NCI-H510A treated with DMSO at 0.1 percent for 48 hours (cell line): ENCODE measurements around the gene CHCHD3.
"Not testable (repeated sequence)": the region's sequence is repeated elsewhere in the genome, so short reads cannot be mapped to it uniquely, and the experiment has no call there.

ENCODE experiments used
- DNase-seq: peaks from one replicate; lab custom pipeline; 2025; lab: John Stamatoyannopoulos, UW

Gene CHCHD3

DNA sequence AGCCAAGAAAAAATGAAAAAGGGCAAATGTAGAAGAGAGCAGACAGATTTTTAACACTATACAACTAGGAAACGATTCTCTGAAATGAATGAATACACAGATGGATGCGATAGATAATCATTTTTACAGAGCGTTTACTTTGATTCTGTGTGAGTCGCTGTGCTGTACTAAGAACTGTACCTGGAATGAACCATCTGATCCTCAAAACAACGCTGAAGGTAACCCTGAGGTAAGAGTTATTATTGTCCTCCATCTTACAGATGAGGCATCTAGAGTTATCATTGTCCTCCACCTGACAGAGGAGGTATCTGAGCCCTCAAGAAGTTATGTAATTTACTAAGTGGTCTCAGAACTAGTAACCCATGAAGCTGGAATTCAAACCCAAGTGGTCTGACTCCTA lies 80.2 kb downstream of the CHCHD3 start:
- no peak for DNase-seq

GRCh38 chr7:132999845-133000244 lies 82.0 kb downstream of the CHCHD3 start:
- DNase-seq = no peak

GRCh38 chr7:132998763-132999162 lies 83.1 kb downstream of the CHCHD3 start:
- no peak for DNase-seq

GRCh38 chr7:132997505-132997904 lies 84.4 kb downstream of the CHCHD3 start:
- DNase-seq = no peak

DNA sequence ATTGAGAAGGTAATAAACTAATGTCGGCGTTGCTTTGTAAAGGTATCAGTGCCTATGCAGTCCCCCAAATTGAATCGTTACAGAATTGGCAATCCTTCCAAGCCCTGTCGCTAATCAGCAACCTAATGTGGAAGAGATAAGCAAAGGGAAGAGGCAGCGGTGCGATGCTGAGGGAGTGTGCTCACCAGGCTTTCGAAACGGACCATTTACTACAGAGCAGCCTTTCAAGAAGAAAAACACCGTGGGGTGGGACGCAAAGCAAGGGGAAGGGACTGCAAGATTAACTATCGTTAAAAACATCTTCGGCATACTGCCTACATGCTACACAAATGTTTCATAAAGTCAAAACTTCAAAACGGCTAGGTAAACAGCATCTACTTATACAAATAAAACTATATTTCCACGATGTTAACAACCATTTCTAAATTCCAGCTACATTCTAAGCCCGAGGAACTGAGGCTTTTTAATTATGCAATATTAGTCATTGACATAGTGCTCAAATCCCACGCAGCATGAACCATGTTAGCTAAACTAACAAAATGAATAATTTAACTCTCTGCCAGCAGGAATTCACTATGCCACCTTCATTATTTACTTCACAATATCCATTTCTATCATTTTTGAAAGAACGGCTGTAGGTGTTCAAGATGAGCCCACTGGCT lies 85.2 kb downstream of the CHCHD3 start:
- peak; percentile 7 for DNase-seq

- DNase-seq = no peak
Observed at GRCh38 chr7:132993377-132994013, 88.4 kb downstream of the CHCHD3 start.

DNA sequence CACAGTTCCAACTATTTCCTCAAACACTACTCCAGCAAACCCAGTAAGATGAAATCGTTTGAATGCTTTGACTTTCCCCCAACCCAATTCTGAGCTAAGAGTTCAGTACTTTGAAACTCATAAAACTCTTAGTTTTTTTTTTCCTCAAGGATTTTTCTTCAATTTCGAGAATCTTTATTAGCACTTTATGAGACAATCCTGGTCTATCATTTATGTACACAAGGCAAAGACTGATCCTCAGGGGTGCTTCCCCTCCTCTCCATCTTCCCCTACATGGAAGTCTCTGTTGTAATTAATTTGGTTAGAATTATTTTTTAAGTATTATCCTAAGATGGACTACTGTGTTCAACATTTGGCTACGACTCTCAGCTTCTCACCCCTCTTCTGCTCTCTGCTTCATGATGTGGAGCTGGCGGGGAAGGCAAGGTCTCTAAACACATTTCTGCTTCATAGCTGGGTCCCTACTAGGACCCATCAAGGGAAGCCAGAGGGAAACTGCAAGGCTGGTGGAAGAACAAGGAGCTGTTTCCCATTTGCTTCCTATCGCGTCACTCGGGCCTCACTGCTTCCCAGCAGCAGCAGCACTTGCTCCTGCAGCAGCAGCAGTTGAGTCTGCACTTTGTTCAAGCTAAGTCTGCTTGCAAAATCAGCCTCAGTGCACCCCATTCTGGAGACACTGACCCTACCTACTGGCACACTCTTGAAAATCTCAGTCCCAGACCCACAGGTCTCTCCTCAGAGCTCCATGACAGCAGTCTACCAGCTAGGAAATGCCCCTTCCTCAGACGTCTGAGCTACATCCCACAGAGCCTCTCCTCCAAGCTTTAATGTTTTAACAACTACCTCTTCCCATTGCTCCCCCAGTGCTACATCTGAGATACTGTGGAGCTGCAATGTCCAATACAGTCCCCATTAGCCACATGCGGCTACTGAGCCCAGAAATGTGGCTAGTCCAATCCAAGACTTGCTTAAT lies 90.0 kb downstream of the CHCHD3 start:
- no peak for DNase-seq

DNA sequence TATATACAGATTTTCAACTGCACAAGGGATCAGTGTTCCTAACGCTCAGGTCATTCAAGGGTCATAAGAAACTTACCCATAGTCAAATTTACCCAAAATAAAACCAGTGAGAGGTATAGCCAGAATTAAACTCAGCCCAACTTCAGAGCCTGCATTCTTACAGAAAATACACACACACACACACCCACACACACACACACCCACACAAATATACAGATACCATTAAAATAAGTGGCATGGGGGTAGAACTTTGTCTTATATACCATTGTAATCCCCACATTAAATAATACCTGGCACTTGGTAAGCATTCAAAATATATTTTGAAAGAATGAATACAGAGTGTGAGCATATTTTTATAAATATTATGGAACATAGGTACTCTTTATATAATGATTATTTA lies 93.8 kb downstream of the CHCHD3 start:
- no peak for DNase-seq

- DNase-seq = peak; percentile 5
Observed at GRCh38 chr7:132980402-132980801, 101.5 kb downstream of the CHCHD3 start.

DNA sequence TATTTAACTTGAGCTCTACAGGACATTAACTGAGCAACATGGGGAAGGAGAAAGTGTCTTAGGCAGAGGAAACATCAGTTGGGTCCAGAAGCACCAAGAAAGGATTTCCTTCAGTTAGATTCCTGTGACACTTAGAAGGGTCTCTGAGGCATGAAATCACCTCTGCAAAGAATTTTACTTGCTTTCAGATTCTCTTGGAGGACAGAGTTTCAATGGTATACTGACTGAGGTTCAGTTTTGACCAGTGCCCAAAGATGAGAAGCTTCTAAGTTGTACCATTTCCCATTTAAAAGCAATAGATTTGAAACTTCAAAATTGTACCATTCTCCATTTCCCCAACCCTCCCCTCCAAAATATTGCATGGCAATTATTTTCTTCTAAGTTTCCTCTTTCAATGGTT lies 102.4 kb downstream of the CHCHD3 start:
- no peak for DNase-seq

- peak; percentile 9 for DNase-seq
Observed at GRCh38 chr7:132977234-132977633, 104.7 kb downstream of the CHCHD3 start.

GRCh38 chr7:132972745-132973144 lies 109.1 kb downstream of the CHCHD3 start:
- no peak for DNase-seq

GRCh38 chr7:132970257-132970656 lies 111.6 kb downstream of the CHCHD3 start:
- DNase-seq = no peak

DNA sequence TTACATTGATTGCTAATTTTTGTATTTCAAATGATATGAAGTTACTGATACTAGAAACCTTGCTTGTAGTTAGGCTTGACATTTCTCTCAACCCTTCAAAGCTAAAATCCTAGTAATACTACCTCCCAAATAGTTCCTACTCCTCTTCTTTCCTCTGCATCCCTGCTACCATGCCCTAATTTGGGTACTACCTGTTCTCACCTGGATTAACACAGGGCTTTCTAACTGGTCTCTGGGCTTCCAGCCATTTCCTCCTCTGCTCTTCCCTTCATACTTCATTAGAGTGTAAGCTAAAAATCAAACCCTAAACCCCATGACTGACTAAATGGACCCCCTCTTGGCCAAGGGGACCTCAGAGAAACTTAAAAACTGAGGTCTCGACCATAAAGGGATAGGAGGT lies 112.4 kb downstream of the CHCHD3 start:
- DNase-seq = no peak

- not testable (repeated sequence) for DNase-seq
Observed at GRCh38 chr7:132967470-132967848, 114.4 kb downstream of the CHCHD3 start.

- no peak for DNase-seq
Observed at GRCh38 chr7:132966754-132967469, 115.0 kb downstream of the CHCHD3 start.

GRCh38 chr7:132965951-132966350 lies 115.9 kb downstream of the CHCHD3 start:
- DNase-seq = no peak

- DNase-seq = no peak
Observed at GRCh38 chr7:132964876-132965275, 117.0 kb downstream of the CHCHD3 start.

GRCh38 chr7:132959891-132960290 lies 122.0 kb downstream of the CHCHD3 start:
- DNase-seq = no peak

DNA sequence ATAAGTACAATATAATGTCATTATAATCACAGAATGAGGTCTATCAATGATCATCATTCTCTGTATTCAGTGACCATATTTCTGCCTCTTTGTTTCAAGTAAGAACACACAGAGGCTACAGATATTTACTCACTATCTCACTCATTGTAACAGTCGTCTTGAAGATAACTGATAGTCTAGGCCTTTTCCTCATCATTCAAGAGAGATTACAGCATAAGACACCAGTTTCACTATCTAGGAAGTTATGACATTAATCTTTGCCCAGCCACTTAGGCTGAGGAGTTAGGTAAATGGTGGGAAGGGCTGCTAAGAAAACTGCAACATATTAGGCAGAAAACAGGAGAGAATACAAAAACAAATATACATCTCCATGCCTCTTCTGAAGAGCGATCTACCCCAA lies 125.3 kb downstream of the CHCHD3 start:
- no peak for DNase-seq

DNA sequence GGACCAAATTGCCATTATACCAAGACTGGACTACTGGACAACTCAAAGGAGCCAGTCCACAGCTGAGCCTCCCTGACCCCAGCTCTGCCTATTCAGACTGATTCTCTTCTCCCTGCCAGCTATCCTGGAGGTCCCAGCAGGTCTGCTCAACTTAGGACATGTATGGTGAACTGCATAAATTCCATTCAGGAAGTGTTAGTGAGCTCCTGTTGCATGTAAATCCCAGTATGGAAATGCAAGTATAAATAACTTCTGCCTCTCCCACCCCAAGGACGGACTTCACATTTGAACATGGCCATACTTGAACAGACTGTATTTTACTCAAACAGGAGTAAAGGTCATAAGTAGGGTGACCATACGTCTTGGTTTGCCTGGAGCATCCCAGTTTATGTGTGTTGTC lies 128.4 kb downstream of the CHCHD3 start:
- no peak for DNase-seq

GRCh38 chr7:132950725-132951124 lies 131.2 kb downstream of the CHCHD3 start:
- DNase-seq = no peak
